C4-2B (cell line): Measurements from ENCODE around the gene MIER3.

ENCODE experiments used
- H3K27ac ChIP-seq: fragments of 450-650 bp; 2 replicates; pipeline ENCODE4 v1.5.1; 2017
- ZFX ChIP-seq: fragments of 450-650 bp; IDR thresholded peaks from 2 replicates; pipeline ENCODE4 v1.6.1; 2017
- TF ChIP-seq, protein P1 (sequence below): fragments of 450-650 bp; conservative IDR thresholded peaks from 2 replicates; pipeline ENCODE4 v1.5.1; 2017; ENCODE audit warnings: mild to moderate bottlenecking

The MIER3 gene

GRCh38 chr5:56898213-56898612 lies 53.7 kb downstream of the MIER3 start:
- H3K27ac ChIP-seq, result no peak overlapping the region
- TF ChIP-seq, protein P1, sequence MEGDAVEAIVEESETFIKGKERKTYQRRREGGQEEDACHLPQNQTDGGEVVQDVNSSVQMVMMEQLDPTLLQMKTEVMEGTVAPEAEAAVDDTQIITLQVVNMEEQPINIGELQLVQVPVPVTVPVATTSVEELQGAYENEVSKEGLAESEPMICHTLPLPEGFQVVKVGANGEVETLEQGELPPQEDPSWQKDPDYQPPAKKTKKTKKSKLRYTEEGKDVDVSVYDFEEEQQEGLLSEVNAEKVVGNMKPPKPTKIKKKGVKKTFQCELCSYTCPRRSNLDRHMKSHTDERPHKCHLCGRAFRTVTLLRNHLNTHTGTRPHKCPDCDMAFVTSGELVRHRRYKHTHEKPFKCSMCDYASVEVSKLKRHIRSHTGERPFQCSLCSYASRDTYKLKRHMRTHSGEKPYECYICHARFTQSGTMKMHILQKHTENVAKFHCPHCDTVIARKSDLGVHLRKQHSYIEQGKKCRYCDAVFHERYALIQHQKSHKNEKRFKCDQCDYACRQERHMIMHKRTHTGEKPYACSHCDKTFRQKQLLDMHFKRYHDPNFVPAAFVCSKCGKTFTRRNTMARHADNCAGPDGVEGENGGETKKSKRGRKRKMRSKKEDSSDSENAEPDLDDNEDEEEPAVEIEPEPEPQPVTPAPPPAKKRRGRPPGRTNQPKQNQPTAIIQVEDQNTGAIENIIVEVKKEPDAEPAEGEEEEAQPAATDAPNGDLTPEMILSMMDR, result no peak
- TF ChIP-seq ZFX, result no peak

- TF ChIP-seq, protein P1, result no peak
- TF ChIP-seq ZFX, result no peak
- H3K27ac ChIP-seq, result no peak overlapping the region
These were observed 55.2 kb downstream of the MIER3 start for GRCh38 chr5:56896763-56897162.

- TF ChIP-seq, protein P1, result no peak
- TF ChIP-seq ZFX, result no peak
- H3K27ac ChIP-seq, result no peak overlapping the region
These were observed 58.5 kb downstream of the MIER3 start for GRCh38 chr5:56893251-56893951.

- TF ChIP-seq ZFX, result no peak
- TF ChIP-seq, protein P1, result no peak
- H3K27ac ChIP-seq, result no peak overlapping the region
These were observed 70.4 kb downstream of the MIER3 start for GRCh38 chr5:56881571-56881970.

DNA sequence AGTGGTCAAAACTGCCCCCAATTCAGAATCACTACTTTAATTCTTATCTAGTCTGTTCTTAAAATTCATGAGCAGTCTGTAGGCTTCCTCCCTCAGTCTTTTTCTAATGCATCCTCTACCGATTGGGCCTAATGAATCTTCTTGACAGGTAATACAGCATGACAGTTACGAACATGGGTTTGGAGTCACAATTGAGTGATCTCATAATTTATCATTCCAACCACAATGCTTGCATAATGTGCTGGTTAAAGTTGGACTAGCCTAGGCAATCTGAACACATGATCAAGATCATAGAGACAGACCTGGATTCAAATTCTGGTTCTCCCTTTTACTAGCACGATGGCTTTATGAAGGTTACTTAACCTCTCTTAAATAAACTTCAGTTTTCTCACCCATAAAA lies 75.6 kb downstream of the MIER3 start:
- TF ChIP-seq, protein P1, result no peak
- no peak for TF ChIP-seq ZFX
- H3K27ac ChIP-seq, result no peak overlapping the region

GRCh38 chr5:56873056-56873455 lies 78.9 kb downstream of the MIER3 start:
- no peak overlapping the region for H3K27ac ChIP-seq
- TF ChIP-seq, protein P1, result no peak
- no peak for TF ChIP-seq ZFX

- no peak for TF ChIP-seq ZFX
- TF ChIP-seq, protein P1, result no peak
- no peak overlapping the region for H3K27ac ChIP-seq
These were observed 80.1 kb downstream of the MIER3 start for GRCh38 chr5:56871777-56872176.
